HFF-Myc (cell line): ENCODE measurements around the gene GRIK4.

Experiments used
- DNase-seq: peaks from one replicate; pipeline ENCODE4 v3.0.0-alpha.2; 2011; ENCODE audit warnings: low read depth; ENCODE audit errors: extremely low read depth
- H3K4me3 ChIP-seq: replicated peaks from 2 replicates; pipeline ENCODE4 v1.5.1; 2011; ENCODE audit warnings: low read depth, mild to moderate bottlenecking, control low read depth, low read length
- TF ChIP-seq, protein P1 (sequence below): IDR thresholded peaks from 2 replicates; pipeline ENCODE4 v1.5.1; 2012; ENCODE audit warnings: mild to moderate bottlenecking, low read depth, low read length, control low read depth; ENCODE audit errors: missing control alignments

Gene GRIK4

DNA sequence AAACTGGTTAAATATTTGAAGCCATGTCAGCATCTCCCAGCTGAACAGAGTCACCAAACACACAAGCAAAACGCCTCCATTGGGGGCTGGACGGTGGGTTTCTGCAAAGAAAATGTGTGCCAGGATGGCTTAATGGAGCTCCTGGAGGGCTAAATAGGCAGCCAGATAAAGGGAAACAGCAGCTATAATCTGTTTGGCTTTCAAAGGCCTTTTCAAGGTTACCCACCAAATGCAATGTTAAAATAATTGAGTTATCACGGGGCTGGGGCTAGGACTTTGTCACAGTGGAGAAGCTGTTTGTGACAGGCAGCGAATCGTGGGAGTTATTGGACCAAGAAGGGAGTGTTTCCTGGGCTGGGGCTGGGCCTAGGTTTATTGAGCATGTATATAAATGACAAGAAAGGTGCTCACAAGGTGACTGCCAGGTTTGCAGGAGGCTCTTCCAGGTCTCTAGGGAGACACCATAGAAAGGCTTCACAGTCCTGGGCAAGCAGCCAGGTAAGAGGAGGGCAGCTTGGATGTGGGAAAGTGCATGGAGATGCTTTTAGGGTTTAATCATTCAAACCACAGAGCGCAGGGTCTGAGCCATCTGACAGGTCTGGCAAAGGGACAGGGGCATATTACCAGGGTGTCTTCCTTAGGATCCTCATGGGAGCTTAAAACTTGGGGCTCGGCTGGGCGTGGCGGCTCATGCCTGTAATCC is 28.3 kb downstream of the GRIK4 start:
- TF ChIP-seq, protein P1, sequence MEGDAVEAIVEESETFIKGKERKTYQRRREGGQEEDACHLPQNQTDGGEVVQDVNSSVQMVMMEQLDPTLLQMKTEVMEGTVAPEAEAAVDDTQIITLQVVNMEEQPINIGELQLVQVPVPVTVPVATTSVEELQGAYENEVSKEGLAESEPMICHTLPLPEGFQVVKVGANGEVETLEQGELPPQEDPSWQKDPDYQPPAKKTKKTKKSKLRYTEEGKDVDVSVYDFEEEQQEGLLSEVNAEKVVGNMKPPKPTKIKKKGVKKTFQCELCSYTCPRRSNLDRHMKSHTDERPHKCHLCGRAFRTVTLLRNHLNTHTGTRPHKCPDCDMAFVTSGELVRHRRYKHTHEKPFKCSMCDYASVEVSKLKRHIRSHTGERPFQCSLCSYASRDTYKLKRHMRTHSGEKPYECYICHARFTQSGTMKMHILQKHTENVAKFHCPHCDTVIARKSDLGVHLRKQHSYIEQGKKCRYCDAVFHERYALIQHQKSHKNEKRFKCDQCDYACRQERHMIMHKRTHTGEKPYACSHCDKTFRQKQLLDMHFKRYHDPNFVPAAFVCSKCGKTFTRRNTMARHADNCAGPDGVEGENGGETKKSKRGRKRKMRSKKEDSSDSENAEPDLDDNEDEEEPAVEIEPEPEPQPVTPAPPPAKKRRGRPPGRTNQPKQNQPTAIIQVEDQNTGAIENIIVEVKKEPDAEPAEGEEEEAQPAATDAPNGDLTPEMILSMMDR: no peak
- DNase-seq: no peak
- no peak overlapping the region for H3K4me3 ChIP-seq

DNA sequence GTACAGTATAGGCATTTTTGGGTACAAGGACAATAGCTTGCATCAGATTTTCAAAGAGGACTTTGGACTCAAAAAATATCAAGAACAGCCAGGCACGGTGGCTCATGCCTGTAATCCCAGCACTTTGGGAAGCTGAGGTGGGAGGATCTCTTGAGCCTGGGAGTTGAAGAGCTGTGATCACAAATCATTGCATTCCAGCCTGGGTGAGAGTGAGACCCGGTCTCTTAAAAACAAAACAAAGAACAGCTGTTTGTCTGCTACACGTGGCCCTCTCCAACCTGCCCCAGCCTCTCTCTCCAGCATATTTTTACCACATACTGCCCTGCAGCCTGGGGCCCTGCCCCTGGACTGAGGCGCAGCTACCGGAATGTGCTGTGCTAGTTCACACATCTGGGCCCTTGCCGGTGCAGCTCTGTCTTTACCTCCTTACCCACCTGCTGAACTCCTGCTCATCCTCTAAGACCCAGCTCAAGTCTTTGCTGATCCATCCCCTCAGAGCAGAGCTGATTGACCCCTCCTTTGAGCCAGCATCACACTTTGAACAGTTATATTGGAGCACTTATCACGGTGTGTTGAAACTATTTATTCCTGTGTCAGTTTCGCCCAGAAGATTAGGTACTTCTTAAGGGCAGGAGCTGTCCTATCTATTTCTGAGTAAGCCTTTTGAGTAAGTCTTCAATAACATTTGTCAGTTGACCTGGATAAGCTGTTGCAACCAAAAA is 29.4 kb downstream of the GRIK4 start:
- DNase-seq: no peak
- TF ChIP-seq, protein P1: no peak

GRCh38 chr11:120543521-120544215 is 32.1 kb downstream of the GRIK4 start:
- no peak overlapping the region for H3K4me3 ChIP-seq
- DNase-seq: no peak
- TF ChIP-seq, protein P1: no peak

More for the DNA sequence above, 29.4 kb downstream of the GRIK4 start:
- H3K4me3 ChIP-seq: no peak overlapping the region

DNA sequence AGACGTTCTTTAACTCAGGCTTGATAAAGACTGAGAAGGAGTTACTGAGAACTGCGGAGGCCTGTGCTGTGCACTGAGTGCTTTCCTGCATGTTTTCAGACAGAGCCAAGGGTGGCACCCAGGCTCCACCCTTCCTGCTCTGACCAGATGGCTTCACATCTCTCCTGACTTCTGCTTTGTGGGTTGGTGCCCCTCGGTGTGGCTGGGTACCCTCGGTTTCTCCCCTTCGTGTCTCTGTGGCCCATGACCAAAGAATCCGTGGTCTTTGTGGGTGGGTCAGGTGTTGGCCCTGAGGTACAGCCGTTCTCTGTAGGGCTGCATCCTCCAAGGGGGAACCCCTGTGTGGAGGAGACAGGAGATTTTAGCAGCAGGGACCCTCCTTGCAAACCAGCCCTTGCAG is 34.3 kb downstream of the GRIK4 start:
- TF ChIP-seq, protein P1: no peak
- DNase-seq: no peak
- H3K4me3 ChIP-seq: no peak overlapping the region

GRCh38 chr11:120546312-120547205 is 35.0 kb downstream of the GRIK4 start:
- peak; percentile 82 for DNase-seq
- TF ChIP-seq, protein P1: no peak

GRCh38 chr11:120547316-120547715 is 35.8 kb downstream of the GRIK4 start:
- TF ChIP-seq, protein P1: no peak
- H3K4me3 ChIP-seq: no peak overlapping the region
- DNase-seq: no peak

More at GRCh38 chr11:120546312-120547205, 35.0 kb downstream of the GRIK4 start:
- no peak overlapping the region for H3K4me3 ChIP-seq
